Neuronal stem cell (in vitro differentiated cells): Measurements from ENCODE around the gene CTAGE9.

Experiments
- DNase-seq: peaks from one replicate; pipeline ENCODE4 v3.0.0-alpha.2; 2013; ENCODE audit warnings: low spot score
- H2AFZ ChIP-seq: one replicate; pipeline ENCODE4 v1.6.1; 2013; ENCODE audit warnings: mild to moderate bottlenecking, low read length, inconsistent platforms
- H2AK5ac ChIP-seq: 2 replicates; pipeline ENCODE4 v1.6.1; 2013; ENCODE audit warnings: low read depth, mild to moderate bottlenecking, inconsistent platforms, low read length, moderate library complexity, mixed read lengths
- H2BK120ac ChIP-seq: 2 replicates; pipeline ENCODE4 v1.6.1; 2013; ENCODE audit warnings: low read depth, mild to moderate bottlenecking, inconsistent platforms, low read length, moderate library complexity, mixed read lengths
- H2BK12ac ChIP-seq: one replicate; pipeline ENCODE4 v1.6.1; 2013; ENCODE audit warnings: low read length, inconsistent platforms
- H2BK15ac ChIP-seq: 2 replicates; pipeline ENCODE4 v1.6.1; 2013; ENCODE audit warnings: mild to moderate bottlenecking, low read length, inconsistent platforms, mixed read lengths
- H2BK5ac ChIP-seq: one replicate; pipeline ENCODE4 v1.6.1; 2013; ENCODE audit warnings: inconsistent platforms, mild to moderate bottlenecking, low read length, moderate library complexity
- H3K14ac ChIP-seq: one replicate; pipeline ENCODE4 v1.6.1; 2013; ENCODE audit warnings: low read length, inconsistent platforms
- H3K18ac ChIP-seq: 2 replicates; pipeline ENCODE4 v1.6.1; 2013; ENCODE audit warnings: low read length, inconsistent platforms
- H3K23ac ChIP-seq: 2 replicates; pipeline ENCODE4 v1.6.1; 2013; ENCODE audit warnings: low read depth, mild to moderate bottlenecking, mixed read lengths, low read length, inconsistent platforms; ENCODE audit not compliant: poor library complexity
- H3K27ac ChIP-seq: replicated peaks from 3 replicates; pipeline ENCODE4 v1.5.1; 2013; ENCODE audit warnings: low read length, inconsistent platforms
- H3K27me3 ChIP-seq, 3 experiments: 2 replicates each; pipeline ENCODE4 v1.6.1; 2013; ENCODE audit warnings: low read length in 3 of 3, mild to moderate bottlenecking in 2 of 3, inconsistent platforms in 1 of 3, low read depth in 1 of 3, mixed read lengths in 1 of 3, moderate library complexity in 1 of 3; ENCODE audit not compliant: control insufficient read depth in 3 of 3, insufficient read depth in 3 of 3
- H3K36me3 ChIP-seq, 2 donors: replicated peaks in 1 of 2; 2 replicates each; pipeline ENCODE4 v1.6.1; 2013; ENCODE audit warnings: low read length in 2 of 2; ENCODE audit not compliant: control insufficient read depth in 2 of 2, insufficient read depth in 2 of 2
- H3K4ac ChIP-seq: 2 replicates; pipeline ENCODE4 v1.6.1; 2013; ENCODE audit warnings: inconsistent platforms, mild to moderate bottlenecking, low read length, moderate library complexity
- H3K4me1 ChIP-seq, 2 donors: 1 replicate in 1 of 2; 2 replicates in 1 of 2; pipeline ENCODE4 v1.6.1; 2013; ENCODE audit warnings: low read length in 2 of 2, low read depth in 1 of 2; ENCODE audit not compliant: control insufficient read depth in 2 of 2, insufficient read depth in 1 of 2
- H3K4me2 ChIP-seq: one replicate; pipeline ENCODE4 v1.6.1; 2013; ENCODE audit warnings: mild to moderate bottlenecking, low read length, inconsistent platforms; ENCODE audit not compliant: insufficient read depth, poor library complexity, severe bottlenecking
- H3K4me3 ChIP-seq, 2 donors: 2 replicates each; pipeline ENCODE4 v1.5.1; 2013; ENCODE audit warnings: low read length in 2 of 2, mild to moderate bottlenecking in 2 of 2, inconsistent platforms in 1 of 2, moderate library complexity in 1 of 2
- H3K79me1 ChIP-seq: one replicate; pipeline ENCODE4 v1.6.1; 2013; ENCODE audit warnings: low read depth, mild to moderate bottlenecking, inconsistent platforms, low read length, moderate library complexity
- H3K9ac ChIP-seq: one replicate; pipeline ENCODE4 v1.6.1; 2013; ENCODE audit warnings: mild to moderate bottlenecking, low read depth, low read length, inconsistent platforms; ENCODE audit not compliant: poor library complexity
- H3K9me3 ChIP-seq, 2 donors: replicated peaks in 1 of 2; 2 replicates each; pipeline versions ENCODE3 to v1.6.1; 2013; ENCODE audit warnings: low read length in 2 of 2, mild to moderate bottlenecking in 2 of 2, inconsistent platforms in 1 of 2, low read depth in 1 of 2, mixed read lengths in 1 of 2, moderate library complexity in 1 of 2; ENCODE audit not compliant: control insufficient read depth in 2 of 2, insufficient read depth in 1 of 2
- H4K8ac ChIP-seq: one replicate; pipeline ENCODE4 v1.6.1; 2013; ENCODE audit warnings: low read depth, mild to moderate bottlenecking, inconsistent platforms, low read length, moderate library complexity
- H4K91ac ChIP-seq: one replicate; pipeline ENCODE4 v1.6.1; 2013; ENCODE audit warnings: low read length, low read depth, mild to moderate bottlenecking, inconsistent platforms; ENCODE audit not compliant: poor library complexity
- WGBS, 2 donors: extraction: QIAGEN DNeasy Blood & Tissue Kit; methylation state at CpG; one replicate each; pipeline ENCODE4 v1.1.7; 2013; ENCODE audit warnings: missing lambda C conversion rate in 2 of 2, mixed read lengths in 1 of 2; ENCODE audit not compliant: insufficient read length in 2 of 2, insufficient replicate concordance in 1 of 2; ENCODE audit errors: extremely low coverage in 2 of 2; 5-methylcytosine and 5-hydroxymethylcytosine counted together

Gene CTAGE9

GRCh38 chr6:131663578-131664165 is 47.1 kb downstream of the CTAGE9 start:
- Histone ChIP-seq H4K8ac (no peak overlapping the region), H3K27me3 (no peaks in the 10 kb centered on the region), H3K18ac (no peak overlapping the region), H2BK12ac (no peak overlapping the region), H2AK5ac (no peak overlapping the region), H3K23ac (no peak overlapping the region), H3K4me3 (no peak overlapping the region), H3K4me1 (peaks cover 3 to 4% of the 10 kb centered on the region in 2 donors), H2AFZ (no peak overlapping the region), H3K36me3 (no peaks in the 10 kb centered on the region), H3K79me1 (no peaks in the 10 kb centered on the region), H2BK120ac (no peak overlapping the region), H2BK5ac (no peak overlapping the region), H3K9ac (no peak overlapping the region), H2BK15ac (no peak overlapping the region), H3K27ac (no peak overlapping the region), H3K9me3 (no peaks in the 10 kb centered on the region), H3K4me2 (no peak overlapping the region), H4K91ac (no peak overlapping the region), H3K4ac (no peak overlapping the region), H3K14ac (no peak overlapping the region)
- no CpG with 5 or more reads among the region's 2 CpGs for WGBS, 2 donors
- DNase-seq = no peak

DNA sequence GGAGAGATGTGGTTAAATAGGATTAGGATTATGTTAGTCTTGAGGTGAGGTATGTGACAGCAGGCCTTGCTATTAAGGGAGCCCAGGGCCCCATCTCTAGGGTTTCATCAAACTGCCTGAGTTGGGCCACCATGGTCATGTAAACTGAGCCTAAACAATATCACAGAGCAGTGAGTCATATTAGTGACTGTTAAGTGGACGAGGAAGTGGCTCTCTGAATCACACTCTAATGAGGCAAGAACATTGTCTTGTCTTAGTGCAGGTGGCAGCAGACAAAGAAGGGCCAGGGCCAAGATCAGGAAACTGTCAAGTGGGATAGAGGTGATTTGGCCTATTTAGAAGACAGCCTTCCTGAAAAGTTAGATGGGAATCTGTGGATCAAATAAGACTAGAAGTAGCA is 50.6 kb downstream of the CTAGE9 start:
- no peaks in the 10 kb centered on the region for H3K4me1 ChIP-seq
- H3K4ac ChIP-seq = no peak overlapping the region
- H2BK120ac ChIP-seq = no peak overlapping the region
- no peak overlapping the region for H3K27ac ChIP-seq
- H3K18ac ChIP-seq = no peak overlapping the region
- peak overlapping the region; percentile 8 for H2AFZ ChIP-seq
- WGBS, 2 donors = no CpG with 5 or more reads among the region's 1 CpG
- no peak overlapping the region for H3K4me3 ChIP-seq
- H3K4me2 ChIP-seq = no peak overlapping the region
- no peak overlapping the region for H2BK5ac ChIP-seq
- H3K9me3 ChIP-seq = no peaks in the 10 kb centered on the region
- DNase-seq = no peak
- no peaks in the 10 kb centered on the region for H3K27me3 ChIP-seq
- H4K8ac ChIP-seq = no peak overlapping the region
- H2BK15ac ChIP-seq = no peak overlapping the region
- H2BK12ac ChIP-seq = no peak overlapping the region
- no peak overlapping the region for H4K91ac ChIP-seq
- no peaks in the 10 kb centered on the region for H3K79me1 ChIP-seq
- no peak overlapping the region for H3K23ac ChIP-seq
- H3K9ac ChIP-seq = no peak overlapping the region
- no peaks in the 10 kb centered on the region for H3K36me3 ChIP-seq
- H3K14ac ChIP-seq = no peak overlapping the region
- no peak overlapping the region for H2AK5ac ChIP-seq
